Pancreas (tissue), 10 donors: ENCODE measurements around the gene CYYR1. TPM values are rescaled to one million over a fixed set of nuclear protein-coding genes. Genes with fewer than 3 reads are reported as not detected.

Experiments used
- ATAC-seq, 4 donors: fragments of 200-7000 bp; cut with Tn5 transposase; one replicate each; pipeline versions ENCODE4 v1.8.0 to v1.9.1; 2020; ENCODE audit warnings: mild to moderate bottlenecking in 4 of 4, moderate library complexity in 4 of 4
- DNase-seq, 6 donors: peaks; one replicate each; pipeline ENCODE4 v3.0.0-alpha.2; 2020
- FAIRE-seq: peaks from 2 replicates; lab custom pipeline; 2012; peaks lifted over from hg19 to GRCh38; lab: Jason Lieb, UNC
- H3K27ac ChIP-seq, 4 donors: fragments of 200-600 bp; sonication (generic); 1 replicate in 3 of 4; 2 replicates in 1 of 4; pipeline versions ENCODE4 v1.5.0 to v1.8.0; 2020
- H3K27me3 ChIP-seq, 4 donors: fragments of 200-600 bp; one replicate each; pipeline ENCODE4 v1.8.0; 2021
- H3K36me3 ChIP-seq, 3 donors: fragments of 200-600 bp; sonication (generic) in 1 of 3; one replicate each; pipeline versions ENCODE4 v1.5.0 to v1.8.0; 2020 to 2021
- H3K4me1 ChIP-seq, 3 donors: fragments of 200-600 bp; one replicate each; pipeline ENCODE4 v1.8.0; 2021
- H3K4me3 ChIP-seq, 4 donors: fragments of 200-600 bp; sonication (generic) in 2 of 4; one replicate each; pipeline versions ENCODE4 v1.5.0 to v1.8.0; 2020 to 2021
- H3K9me3 ChIP-seq, 4 donors: fragments of 200-600 bp; one replicate each; pipeline ENCODE4 v1.8.0; 2021
- WGBS, 2 donors: extraction: QIAGEN DNeasy Blood & Tissue Kit; methylation state at CpG; one replicate each; pipeline ENCODE4 v1.1.7; 2013; 5-methylcytosine and 5-hydroxymethylcytosine counted together
- intact Hi-C, 3 donors: fragments of 100-400 bp; cut with DNase I; formaldehyde crosslinking; loops; one replicate each; pipeline versions ENCODE4 v1.11.1 to v1.14.2; 2022
- polyA plus RNA-seq, 2 donors: library from polyadenylated mRNA; stranded (reverse); fragments of 200-250 nt; gene quantifications; one replicate each; pipeline ENCODE4 v1.2.3, GENCODE V29; 2013
- total RNA-seq, 6 donors: library from RNA; stranded (reverse); fragmentation: NEBNext Ultra II Directional in 4 of 6; extraction: Animal tissue kit (Norgen Biotek cat#: 25700) in 4 of 6; gene quantifications; one replicate each; pipeline versions ENCODE4 v1.2.1 to v1.2.4, GENCODE V29; 2021 to 2023
- TF ChIP-seq, protein P1 (sequence below), 4 donors: fragments of 200-600 bp; sonication (generic) in 3 of 4; IDR thresholded peaks; one replicate each; pipeline versions ENCODE4 v1.5.0 to v1.8.0; 2021; ENCODE audit warnings: antibody characterized with exemption in 4 of 4
- donor health status: healthy with polysubstance abuse.
- donor health status: DM: no; HTN: no; CAD: no; lungs with moderate emphysema.
- donor health status: DM: no; HTN: no; CAD: no.
- donor health status: control.
- donor health status: control.
- donor health status: Bipolar disorder and iron deficiency.
- donor health status: DM: yes; HTN: yes; CAD: no.
- donor health status: DM: no; HTN: no; CAD: no.
- donor health status: DM: no; HTN: no; CAD: no.
- donor health status: DM: yes; HTN: yes; CAD: no.

Gene CYYR1
- total and polyA plus RNA-seq, 8 donors: 2.2 to 8.1 (median 4.0) TPM

DNA sequence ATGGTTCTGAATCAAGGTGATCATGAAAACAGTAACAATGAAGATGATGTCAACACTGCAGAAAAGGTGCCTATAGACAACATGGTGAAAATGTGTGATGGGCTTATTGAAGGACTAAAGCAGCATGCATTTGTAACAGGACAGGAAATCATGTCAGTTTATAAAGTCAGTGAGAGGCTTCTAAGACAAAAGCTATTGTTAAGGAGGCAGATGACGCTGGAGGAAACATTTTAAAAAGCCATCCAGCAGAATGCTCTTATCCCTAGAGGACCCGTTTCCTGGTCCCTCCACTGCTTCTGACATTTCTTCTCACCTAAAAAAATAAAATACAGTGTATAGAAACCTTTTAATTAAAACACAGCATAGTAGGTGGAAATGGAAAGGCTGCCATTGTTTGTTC, 40.9 kb downstream of the CYYR1 start:
- intact Hi-C loops: no loop called here
- TF ChIP-seq, protein P1, sequence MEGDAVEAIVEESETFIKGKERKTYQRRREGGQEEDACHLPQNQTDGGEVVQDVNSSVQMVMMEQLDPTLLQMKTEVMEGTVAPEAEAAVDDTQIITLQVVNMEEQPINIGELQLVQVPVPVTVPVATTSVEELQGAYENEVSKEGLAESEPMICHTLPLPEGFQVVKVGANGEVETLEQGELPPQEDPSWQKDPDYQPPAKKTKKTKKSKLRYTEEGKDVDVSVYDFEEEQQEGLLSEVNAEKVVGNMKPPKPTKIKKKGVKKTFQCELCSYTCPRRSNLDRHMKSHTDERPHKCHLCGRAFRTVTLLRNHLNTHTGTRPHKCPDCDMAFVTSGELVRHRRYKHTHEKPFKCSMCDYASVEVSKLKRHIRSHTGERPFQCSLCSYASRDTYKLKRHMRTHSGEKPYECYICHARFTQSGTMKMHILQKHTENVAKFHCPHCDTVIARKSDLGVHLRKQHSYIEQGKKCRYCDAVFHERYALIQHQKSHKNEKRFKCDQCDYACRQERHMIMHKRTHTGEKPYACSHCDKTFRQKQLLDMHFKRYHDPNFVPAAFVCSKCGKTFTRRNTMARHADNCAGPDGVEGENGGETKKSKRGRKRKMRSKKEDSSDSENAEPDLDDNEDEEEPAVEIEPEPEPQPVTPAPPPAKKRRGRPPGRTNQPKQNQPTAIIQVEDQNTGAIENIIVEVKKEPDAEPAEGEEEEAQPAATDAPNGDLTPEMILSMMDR (IDR thresholded peaks at IDR 0.05): no peak
- Histone ChIP-seq H3K27ac (no peak overlapping the region), H3K9me3 (no peaks in the 10 kb centered on the region), H3K36me3 (no peaks in the 10 kb centered on the region), H3K4me3 (no peak overlapping the region), H3K27me3 (no peaks in the 10 kb centered on the region), H3K4me1 (no peaks in the 10 kb centered on the region)
- ATAC-seq (no peak), DNase-seq (no peak), FAIRE-seq (no peak)
- WGBS, 2 donors: 53 to 58% methylated on average over 2 of the region's 2 CpGs

DNA sequence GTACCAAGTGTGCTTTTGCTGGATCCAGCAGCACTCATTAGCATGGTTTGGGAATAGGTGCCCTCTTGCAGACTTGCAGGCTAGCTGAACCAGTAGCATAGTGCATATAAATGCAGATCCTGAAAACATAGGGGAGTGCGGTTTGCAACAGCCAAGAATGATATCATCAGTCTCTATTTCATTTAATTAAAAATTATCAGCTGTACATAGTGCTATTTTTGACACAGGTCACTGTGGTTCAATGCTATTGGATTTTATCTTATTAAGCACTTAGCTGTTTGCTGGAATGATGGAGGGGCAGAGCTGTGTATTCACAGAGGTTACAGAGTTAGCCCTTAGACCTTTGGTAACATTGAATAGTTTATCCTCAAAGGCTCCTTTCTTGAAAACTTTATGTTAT, 43.6 kb downstream of the CYYR1 start:
- no peak for ATAC-seq
- no peak for FAIRE-seq
- H3K4me3 ChIP-seq: no peak overlapping the region
- no peak for DNase-seq
- H3K4me1 ChIP-seq: no peaks in the 10 kb centered on the region
- TF ChIP-seq, protein P1 (IDR thresholded peaks at IDR 0.05): no peak
- H3K36me3 ChIP-seq: no peaks in the 10 kb centered on the region
- no peaks in the 10 kb centered on the region for H3K9me3 ChIP-seq
- intact Hi-C loops: no loop called here
- H3K27me3 ChIP-seq: no peaks in the 10 kb centered on the region
- H3K27ac ChIP-seq: no peak overlapping the region
- 54 to 63% methylated on average over 1 of the region's 1 CpG for WGBS, 2 donors

DNA sequence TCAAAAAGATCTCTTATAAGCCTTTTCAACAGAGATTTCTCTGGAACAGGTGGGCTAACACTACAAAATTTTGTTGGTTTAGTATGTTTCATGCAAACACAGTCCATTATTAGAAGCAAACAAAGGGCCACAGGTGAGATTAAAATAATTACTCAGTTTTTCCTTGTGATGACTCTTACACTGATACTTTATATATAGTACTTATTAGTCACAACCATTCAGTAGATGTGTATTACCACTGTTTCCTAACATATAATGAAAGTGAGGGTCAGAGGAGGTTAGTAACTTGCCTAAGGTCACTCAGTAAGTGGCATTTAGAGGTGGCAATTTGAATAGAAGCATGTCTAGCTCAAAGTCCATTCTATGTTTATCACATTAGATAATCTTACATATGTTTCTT, 44.2 kb downstream of the CYYR1 start:
- intact Hi-C loops: no loop called here
- Histone ChIP-seq H3K4me3 (no peak overlapping the region), H3K27me3 (no peaks in the 10 kb centered on the region), H3K4me1 (no peaks in the 10 kb centered on the region), H3K36me3 (no peaks in the 10 kb centered on the region), H3K27ac (no peak overlapping the region), H3K9me3 (no peaks in the 10 kb centered on the region)
- TF ChIP-seq, protein P1 (IDR thresholded peaks at IDR 0.05): no peak
- DNase-seq (no peak), ATAC-seq (no peak), FAIRE-seq (no peak)

DNA sequence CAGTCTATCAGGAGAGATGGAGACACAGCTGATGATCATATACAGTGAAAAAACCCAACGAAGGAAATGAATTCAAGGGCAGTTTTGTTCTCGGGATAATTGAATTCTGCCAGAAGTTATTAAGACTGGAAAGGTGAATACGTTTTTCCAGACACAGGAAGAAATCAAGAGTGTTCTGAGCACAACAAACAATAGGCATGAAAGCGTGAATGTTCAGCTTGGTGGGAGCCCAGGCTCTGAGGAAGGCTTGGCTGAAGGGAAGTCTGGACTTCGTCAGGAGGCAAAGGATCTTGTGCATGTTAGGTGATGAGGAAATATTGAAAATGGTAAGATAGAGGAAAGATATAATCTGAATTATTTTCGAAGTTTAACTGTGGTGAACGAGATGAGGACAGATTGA, 50.4 kb downstream of the CYYR1 start:
- ATAC-seq (no peak), DNase-seq (no peak), FAIRE-seq (no peak)
- TF ChIP-seq, protein P1 (IDR thresholded peaks at IDR 0.05): no peak
- WGBS, 2 donors: 48% methylated on average over 7 of the region's 7 CpGs
- H3K4me3 ChIP-seq: no peak overlapping the region
- H3K9me3 ChIP-seq: no peaks in the 10 kb centered on the region
- no peak overlapping the region for H3K27ac ChIP-seq
- no peaks in the 10 kb centered on the region for H3K4me1 ChIP-seq
- intact Hi-C loops: no loop called here
- H3K36me3 ChIP-seq: no peaks in the 10 kb centered on the region
- no peaks in the 10 kb centered on the region for H3K27me3 ChIP-seq

DNA sequence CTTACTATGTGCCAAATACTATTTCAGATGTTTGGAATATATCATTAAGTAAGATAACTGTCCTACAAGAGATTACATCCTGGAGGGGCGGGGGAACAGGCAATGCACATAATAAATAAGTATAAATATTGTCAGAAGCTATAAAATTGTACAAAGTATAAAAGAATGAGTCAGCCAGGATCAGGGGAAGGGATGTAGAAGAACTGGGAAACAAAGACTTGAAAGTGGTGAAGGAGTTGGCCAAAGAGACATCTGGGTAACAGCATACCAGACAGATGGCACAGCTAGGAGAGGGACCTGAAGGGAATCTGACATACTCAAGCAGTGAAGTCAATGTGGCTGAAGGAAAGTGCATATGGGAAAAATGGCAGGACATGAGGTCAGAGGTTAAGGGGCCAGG, 53.9 kb downstream of the CYYR1 start:
- ATAC-seq (no peak), DNase-seq (no peak), FAIRE-seq (no peak)
- H3K4me3 ChIP-seq: no peak overlapping the region
- intact Hi-C loops: no loop called here
- 84 to 85% methylated on average over 1 of the region's 1 CpG for WGBS, 2 donors
- TF ChIP-seq, protein P1 (IDR thresholded peaks at IDR 0.05): no peak
- H3K27me3 ChIP-seq: no peaks in the 10 kb centered on the region
- H3K9me3 ChIP-seq: no peaks in the 10 kb centered on the region
- H3K4me1 ChIP-seq: no peaks in the 10 kb centered on the region
- H3K36me3 ChIP-seq: no peaks in the 10 kb centered on the region
- H3K27ac ChIP-seq: no peak overlapping the region
